T1000 (cell line): Measurements from ENCODE around the gene TVP23C.

Experiments used
- DNase-seq: peaks from one replicate; lab custom pipeline; 2025; ENCODE audit warnings: mixed read lengths; lab: John Stamatoyannopoulos, UW

Gene TVP23C

DNA sequence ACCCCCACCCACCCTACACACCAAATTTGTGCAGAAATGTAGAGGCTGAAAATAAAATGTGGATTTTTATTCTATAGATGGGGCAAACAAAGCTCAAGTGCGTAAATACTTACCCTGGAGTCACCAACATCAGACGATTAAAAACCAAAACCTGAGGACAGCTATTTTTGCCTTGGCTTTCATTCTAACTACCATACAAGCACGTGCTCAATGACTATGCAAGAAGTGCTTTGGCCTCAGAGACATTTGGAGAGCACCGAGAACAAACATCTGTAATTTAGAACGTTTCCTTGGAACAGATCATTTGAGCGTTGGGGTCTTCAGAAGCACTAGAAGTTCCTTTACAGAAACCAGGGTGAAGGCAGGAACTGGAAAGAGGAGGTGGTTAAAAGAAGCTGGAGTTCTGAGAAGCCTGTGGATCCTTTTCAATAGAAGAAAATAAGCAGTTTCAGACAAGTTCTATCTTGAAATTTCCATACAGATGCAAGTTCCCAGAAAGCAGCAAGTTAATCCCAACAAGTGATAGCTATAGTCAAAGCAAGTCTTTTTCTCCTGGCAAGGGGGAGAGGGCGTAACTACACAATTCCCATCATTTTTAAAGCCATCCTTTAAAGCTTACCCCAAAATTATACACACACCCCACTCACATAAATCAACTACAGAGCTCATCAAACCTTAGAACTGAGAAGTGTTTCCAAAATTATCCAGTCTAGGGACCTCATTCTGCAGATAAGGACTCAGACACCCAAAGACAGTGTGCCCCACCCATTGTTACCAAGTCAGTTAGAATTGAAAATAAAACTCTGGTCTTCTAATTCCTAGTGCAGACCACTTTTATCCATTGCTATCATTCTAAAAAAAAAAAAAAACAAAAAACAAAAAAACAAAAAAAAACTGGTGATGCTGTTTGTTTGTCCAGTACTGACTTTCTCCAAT lies 66.3 kb downstream of the TVP23C start:
- DNase-seq: no peak

DNA sequence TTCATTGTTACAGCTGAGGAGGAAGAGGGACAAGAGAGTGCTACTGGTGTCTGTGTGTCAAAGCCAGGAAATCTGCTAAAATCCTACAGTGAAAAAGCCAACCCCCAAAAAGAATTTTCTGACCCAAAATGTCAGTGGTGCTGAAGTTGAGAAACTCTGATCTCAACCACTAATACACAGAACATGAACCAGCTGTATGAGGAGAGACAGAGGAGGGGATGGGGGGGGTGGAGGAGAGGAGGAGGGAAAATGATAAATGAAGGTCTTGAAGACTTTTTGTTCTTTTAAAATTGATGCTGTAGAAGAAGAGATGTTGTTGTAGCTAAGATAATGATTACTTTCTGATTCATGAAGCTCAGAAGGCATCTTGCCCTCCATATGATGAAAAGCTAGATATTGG lies 68.5 kb downstream of the TVP23C start:
- no peak for DNase-seq

DNA sequence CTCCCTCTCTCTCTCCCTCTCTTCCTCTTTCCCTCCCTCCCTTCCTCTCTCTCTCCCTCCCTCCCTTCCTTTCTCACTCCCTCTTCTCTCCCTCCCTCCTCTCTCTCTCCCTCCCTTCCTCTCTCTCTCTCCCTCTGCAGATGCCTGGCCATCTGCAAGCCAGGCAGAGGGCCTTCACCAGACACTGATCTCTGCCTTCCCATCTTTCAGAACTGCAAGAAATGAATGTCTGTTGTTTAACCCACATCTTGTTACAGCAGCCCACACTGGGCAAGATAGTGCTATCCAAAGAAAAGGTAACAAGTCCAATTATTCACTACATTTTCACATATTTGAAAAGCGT lies 69.6 kb downstream of the TVP23C start:
- DNase-seq: no peak

DNA sequence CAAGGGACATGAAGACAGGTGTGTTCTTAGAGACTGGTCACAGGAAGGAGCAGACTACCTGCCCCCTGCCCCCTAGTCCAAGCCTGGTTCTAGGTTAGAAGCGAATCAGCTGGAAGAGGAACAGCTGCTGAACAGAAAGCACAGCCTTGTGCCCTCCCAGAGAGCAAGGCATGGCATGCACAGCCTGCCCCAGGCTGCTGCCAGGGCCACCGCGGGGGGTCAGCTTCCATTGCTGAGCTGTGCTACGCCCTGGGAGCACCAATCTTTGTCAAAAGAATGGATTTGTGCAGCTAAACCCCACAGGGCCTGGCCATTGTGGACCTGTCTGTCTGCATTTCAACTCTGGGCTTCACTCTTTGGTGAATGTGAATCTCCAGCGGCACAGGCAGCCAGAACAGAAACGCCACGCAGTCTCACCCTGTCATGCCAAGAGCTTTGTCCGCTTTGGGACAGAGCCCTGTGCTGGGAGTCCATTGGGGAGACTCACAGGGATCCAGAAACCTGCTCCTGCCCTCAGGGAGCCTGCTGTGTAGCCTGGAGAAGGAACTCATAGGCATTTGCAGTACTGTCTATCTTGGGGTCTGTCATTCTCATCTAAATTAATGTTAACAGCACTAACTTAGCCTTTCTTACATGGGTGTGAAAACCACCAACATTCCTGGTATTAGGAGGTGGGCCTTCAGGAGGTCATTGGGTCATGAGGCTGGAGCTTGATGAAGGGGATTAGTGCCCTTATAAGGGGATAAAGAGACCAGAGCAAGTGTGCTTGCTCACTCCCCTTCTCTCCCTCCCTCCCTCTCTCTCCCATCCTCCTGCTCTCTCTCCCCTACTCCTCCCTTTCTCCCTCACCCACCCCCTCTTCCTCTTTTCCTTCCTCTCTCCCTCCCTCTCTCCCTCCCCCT lies 70.2 kb downstream of the TVP23C start:
- no peak for DNase-seq

DNA sequence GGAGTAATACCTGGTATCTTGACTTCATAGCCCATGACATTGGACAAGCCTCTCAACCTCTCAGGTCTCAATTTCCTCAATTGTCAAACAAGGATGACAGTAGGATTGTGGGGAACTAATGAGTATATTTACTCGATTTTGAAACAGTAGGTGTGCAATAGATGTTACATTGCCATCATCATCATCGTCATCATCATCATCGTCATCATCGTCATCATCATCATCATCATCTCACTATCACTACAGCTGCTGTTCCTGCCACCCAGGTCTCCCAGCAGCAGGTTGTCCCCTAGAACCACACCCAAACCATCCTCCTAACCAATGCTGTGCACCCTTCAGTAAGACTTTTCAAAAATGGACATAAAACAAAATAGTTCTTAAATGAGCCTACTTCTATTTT lies 71.1 kb downstream of the TVP23C start:
- no peak for DNase-seq

DNA sequence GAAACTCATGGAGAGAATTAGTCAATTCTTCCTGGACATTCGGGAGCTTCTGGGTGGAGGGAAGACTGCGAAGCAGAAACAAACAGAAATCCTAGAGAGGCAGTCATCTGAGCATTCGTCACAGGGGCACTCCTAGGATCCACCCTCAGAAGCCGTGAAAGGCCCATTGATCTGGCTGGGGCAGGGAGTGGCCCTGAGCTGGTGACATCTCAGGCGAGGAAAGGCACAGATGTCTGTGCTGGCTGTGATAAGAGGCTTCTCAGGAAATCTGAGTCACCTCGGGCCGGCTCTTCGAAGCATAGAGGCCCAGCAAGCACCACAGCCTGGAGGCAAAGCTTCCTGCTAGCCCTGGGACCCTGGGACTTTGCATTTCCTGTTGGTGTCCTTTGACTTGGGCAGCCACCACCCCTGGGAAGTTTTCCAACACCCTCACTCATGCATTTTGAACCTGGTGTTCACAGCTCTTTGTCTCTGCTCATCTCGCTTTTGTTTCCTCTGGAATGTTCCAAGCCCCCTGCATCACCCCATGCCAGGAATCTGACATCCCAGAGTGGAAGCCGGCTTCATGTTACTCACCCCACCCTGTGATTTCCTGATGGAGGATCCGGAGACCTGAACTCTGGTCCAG lies 72.5 kb downstream of the TVP23C start:
- peak; percentile 77 for DNase-seq

DNA sequence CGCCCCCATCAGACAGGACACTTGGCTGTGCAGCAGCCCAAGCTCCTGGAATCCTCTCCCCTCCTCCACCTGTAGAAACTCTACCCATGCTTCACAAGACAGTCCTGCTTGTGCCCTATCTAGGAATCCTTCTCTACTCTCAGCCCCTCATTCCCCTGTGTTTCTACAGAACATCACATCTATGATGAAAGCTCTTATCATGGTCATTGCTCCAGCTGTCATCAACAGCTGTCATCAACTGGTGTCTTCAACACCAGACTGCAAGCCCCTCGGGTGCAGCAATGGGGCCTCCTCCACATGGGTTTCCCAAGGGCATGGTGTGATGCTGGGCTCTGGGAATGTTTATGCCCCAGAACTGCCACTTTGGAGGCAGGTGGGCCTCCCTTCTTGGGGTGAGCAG lies 74.7 kb downstream of the TVP23C start:
- no peak for DNase-seq

DNA sequence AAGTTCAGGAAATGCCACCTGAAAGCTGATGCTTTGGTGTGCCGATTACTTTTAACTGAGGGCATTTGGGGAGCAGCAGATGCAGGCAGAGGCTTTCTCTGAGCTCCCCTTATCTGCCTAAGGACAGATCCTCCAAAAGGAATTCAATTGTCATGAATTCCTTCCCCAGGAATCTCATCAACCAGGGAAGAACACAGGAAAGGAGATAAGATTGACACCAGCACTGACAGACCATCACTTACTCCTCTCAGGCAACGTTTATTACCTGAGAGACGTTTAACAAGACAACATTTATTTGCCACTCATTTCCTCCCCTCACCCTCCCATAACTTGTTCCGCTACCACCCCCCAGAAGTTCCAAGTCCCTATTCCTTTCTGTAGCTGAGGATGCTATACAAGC lies 78.2 kb downstream of the TVP23C start:
- DNase-seq: no peak

DNA sequence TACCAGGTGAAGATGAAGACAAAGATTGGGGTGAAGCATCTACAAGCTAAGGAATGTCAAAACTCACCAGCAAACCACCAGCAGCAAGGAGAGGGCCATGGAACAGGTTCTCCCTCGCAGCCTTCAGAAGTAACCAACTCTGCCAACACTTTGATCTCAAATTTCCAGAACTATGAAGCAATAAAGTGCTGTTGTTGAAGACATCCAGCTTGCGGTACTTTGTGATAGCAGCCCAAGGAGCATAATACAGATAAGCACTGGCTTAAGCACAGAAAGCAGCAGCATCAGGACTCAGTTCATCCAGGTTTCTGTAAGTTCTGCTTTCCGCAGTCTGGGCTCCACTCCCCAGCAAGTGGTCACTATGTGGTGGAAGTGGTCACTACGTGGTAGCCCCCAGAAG lies 79.9 kb downstream of the TVP23C start:
- DNase-seq: no peak

DNA sequence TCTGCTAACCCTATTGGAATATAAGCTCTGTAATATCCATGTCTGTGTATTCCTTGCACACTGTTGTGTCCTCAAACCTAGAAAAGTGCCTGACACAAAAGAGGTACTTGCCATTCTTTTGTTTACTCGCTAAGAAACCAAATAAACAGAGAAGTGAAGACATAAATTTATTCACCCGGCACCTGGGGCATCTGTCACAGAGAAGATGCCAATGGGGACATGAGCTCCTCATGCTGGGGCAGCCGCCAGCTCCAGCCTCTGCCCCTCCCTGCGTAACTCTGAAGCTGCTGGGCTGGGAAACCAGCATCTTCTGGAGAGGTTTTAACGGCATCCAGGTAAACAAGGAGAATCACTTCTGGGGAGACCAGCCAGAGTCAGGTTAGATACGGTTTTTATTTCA lies 80.8 kb downstream of the TVP23C start:
- DNase-seq: no peak

DNA sequence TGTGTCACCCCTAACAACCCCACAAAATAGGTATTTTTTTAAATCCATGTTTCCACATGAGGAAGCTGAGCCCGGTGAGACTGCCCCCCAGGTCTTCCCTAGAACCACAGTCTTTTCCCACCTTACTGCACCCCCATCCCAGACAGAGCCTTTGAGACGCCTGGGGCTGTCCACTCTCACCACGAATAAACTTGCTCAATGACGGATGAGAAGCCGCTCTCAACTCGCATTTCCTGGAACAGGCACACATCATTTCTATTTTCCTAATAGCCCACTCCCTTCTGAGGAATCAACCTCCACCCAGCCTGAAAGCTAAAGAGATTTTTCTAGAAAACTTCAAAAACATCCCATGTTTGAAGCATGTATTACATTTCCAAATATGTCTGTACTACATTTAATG lies 81.8 kb downstream of the TVP23C start:
- no peak for DNase-seq

DNA sequence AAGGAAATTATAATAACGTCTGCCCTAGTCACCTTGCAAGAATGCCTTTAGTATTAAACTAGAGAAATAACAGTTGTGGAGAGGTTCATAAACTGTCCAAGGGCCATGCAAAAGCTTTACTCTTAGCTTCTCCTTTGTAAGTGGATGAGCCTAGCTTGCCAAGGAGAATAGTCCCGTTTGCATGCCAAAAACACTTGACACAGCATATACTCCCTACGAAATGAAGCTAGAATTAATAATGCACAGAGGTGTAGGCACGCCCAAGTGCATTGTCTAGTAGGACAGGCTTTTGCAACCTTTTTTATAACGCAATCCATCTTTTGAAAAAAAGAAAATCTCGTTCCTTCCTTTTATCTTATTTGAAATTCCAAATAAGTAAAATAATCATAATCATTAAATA lies 83.1 kb downstream of the TVP23C start:
- DNase-seq: no peak

DNA sequence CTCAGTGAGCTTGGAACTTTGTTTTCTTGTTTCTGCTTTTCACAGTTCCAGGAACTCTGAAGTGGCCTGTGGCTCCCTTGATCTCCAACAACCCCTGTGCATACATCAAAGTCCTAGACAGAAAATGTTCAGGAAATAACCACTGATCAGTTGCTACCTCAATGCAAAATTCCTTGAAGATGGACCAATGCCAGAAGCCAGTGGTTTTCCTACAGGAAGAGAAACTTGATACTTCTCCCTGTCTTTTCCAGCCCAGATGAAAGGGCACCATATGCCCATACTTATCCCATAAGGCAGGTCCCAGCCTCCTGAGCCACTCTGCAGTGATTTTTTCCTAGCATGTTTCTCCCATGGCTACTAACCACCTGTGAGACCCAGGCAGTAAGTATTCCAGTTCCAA lies 83.6 kb downstream of the TVP23C start:
- no peak for DNase-seq

DNA sequence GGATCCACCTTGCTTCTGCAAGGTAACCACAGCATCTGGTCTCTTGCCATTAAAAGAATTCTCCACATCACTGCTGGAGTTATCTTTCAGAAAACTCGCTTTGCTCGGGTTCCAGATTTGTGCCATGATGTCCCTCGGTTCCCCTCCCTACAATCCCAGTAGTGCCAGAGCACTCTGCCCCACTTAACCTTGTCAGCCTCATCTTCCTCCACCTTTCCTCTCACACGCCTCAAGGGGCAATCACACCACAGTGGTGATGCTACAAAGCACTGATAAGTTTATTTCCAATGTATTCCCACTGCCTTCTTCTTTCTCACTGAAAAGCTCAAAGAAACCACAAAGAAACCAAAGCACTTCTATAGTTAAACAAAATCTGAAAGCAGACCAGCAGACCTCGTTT lies 84.4 kb downstream of the TVP23C start:
- no peak for DNase-seq

DNA sequence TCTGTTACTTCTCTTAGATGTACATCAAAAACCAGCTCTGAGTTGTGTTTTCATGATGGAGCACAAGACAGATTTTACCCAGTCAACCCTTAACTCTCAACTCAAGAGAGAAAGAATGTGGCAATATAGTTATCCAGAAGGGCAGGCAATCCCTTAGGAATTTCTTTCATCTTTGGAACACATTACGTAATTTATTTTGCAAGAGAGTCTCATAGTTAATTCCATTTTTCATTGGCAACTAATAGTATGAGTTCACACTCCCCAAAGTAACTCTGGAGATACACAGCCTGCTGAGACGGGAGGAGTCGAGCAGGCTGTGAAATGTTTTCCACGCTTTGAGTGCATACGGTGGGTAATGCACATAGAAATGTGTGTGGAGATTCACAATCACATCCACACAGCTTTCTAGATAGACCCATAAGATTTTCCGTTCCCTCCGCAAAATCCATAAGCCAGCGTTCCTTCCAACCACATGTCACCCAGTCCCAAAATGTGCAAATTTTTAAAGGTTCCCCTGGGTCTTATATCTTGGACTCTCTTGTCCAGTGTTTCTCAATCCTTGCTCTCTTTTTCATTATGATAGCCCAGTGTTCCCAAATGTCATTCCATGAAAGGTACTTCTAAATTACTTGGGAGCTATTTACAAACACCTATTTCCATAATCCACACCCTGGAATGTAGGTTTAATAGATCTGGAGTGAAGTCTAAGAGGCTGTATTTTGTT lies 87.5 kb downstream of the TVP23C start:
- DNase-seq: no peak

DNA sequence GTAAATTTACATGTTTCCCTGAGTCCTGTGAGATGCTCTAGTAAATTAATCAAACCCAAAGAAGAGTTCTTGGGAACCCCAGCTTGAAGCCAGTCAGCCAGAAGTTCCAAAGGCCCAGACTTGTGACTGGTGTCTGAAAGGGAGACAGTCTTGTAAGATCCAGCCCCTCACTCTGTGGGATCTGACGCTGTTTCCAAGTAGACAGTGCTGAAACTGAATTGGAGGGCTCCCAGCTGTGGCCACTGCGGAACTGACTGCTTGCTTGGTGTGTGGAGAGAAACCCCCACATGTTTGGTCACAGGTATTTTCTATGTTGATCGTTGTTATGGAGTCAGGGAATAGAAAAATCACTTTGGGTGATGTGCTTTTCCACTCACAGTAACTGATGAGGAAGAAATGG lies 90.4 kb downstream of the TVP23C start:
- DNase-seq: no peak

DNA sequence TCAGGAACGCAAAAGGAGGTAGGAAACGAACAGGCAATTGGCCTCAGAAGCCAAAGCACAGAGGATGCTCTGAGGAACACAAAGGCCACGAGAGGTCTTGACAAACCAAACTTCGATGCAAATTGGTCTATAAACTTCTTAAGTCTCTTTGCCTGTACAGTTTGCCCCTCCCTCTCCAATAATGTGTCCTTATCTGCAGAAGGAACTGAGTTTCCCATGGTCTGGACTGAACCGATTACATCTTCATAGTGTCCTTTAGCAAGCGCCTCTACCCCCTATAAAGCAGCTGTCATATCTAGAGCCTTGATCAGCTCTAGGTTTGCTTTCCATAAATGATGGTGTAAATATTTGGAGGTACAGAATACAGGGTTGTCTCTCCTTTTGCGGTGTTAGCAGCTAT lies 92.7 kb downstream of the TVP23C start:
- DNase-seq: no peak

DNA sequence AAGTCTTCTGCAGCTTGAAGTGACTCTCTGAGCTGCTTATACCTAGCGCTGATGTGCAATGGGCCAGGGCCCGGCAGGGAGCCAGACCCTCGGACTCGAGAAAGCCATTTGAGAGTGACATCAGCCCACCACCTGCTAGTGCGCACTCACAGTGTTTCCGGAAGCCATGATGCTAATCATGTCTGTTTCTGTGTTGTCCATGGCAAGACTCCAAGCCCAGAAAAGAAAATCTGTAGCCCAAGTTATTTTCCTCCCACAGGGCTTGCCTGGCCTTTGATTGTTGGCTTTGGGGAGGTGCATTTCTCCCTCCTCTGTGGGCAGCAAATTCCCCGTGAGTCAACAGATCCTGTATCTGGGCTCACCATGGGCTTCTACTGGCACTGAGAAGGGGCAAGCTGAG lies 94.0 kb downstream of the TVP23C start:
- DNase-seq: no peak

DNA sequence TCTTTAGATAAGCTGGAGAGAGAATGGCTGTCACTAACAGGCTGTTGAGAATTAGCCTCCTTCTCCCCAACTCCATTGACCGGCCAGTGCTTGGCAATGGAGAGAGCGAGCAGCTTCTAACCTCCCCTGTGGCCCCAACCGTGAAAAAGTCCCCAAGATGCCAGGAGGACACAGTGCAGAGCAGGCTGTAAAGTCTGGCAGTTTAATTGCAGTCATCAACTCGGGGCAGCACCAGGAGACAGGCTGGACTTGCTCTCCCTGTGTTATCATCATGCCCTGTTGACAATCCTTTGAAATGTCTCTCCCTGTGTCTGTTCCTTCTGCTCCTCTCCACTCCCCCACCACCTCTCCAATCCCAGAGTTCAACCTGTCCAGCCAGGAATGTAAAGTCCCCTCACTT lies 95.2 kb downstream of the TVP23C start:
- DNase-seq: no peak

DNA sequence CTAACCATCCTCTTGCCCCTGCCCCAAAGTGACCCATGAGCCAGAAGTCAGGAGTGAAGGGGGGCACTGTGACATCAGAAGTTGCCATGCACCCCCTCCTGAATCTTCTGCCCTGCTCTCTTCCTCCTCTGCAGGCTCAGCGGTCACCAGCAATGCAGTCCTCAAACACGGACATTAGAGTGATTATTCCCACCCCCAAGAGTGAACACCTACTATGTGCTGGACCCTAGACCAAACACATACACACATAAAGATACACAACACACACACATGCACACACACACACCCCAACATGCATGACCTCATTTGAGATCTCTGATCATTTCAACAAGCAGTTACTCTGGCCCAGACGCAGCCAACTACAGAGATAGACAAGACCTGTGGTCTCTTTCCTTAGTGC lies 95.7 kb downstream of the TVP23C start, which contains the start of gene CDRT4:
CDRT4 (minus strand) TSS at position 30 of the 400 bp plus-strand sequence. CDS start 27,383 bp downstream, outside the sequence.
- DNase-seq: no peak

DNA sequence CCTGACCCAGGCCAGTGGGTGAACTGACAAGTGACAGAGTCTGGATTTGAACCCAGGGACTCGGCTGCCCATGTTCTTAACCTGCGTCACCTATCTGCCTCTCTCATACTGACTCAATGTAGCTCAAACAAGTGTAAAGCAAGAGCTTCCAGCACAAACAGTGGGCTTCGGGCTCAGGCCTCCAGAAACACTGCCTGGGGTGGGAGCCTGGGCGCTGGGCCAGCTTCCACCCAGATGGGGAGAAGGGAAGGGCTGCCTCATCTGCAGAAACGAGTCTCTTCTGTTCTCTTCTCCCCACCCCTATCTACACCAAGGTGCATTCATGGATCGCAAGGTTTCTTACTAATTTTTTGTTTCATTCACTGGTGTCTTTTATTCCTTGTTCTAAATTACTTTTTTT lies 97.2 kb downstream of the TVP23C start:
- no peak for DNase-seq
